HG02970 (cell line): ENCODE results near the gene TAC3.
"Not testable (repeated sequence)": the region's sequence is repeated elsewhere in the genome, so short reads cannot be mapped to it uniquely, and the experiment has no call there.

Experiments used
- ATAC-seq: cut with Tn5 transposase; IDR thresholded peaks from one replicate; pipeline ENCODE4 v1.9.1; 2021; ENCODE audit warnings: mild to moderate bottlenecking, moderate library complexity, moderate number of reproducible peaks; ENCODE audit not compliant: unreplicated experiment, low FRiP score

The TAC3 gene

DNA sequence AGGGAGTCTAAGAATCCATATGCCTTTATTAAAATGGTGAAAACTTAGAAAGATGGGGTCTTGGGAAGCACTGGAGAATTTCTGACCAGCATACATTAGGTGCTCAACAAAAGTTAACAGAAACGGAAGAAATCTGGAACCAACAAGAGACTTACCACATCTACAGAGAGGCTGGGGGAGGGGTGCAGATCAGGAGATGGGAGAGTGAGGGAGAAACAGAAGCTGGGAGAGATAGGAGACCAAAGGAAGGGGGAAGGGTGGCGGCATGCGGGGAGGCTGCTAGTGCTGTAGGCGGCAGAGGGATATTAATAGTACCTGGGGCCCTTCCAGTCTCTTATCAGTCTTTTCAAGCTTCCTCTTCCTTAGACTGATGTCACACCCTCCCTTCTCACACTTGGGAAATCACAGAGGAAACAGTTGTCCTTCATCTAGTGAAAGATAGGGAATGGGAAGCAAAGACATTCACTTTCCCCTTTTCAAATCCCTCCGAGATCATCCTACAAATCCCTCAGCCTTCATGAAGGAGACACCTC is 28.1 kb downstream of the TAC3 start:
- ATAC-seq = no peak

DNA sequence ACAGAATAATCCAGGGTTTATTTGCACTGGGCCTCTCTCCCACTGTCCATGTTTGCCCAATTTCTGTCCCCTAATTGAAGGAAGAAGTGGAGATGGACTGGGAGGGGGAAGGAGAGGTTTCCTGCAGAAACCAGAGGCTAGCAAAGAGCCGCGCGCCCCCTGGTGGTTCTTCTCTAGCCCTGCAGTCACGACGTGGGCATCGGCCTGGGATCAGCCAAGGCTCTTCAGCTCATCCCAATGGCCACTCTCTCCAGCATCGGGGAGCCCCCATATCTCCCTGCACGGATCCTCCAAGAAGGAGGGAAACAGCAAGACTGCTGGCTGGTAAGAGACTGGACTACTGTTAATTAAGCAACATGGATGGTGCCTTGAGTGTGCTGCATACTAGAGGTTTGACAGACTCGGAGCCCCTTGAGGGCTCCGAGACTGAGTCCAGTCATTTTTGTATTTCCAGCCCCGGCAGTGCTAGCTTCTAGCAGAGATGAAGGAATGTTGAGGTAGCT is 28.7 kb downstream of the TAC3 start:
- no peak for ATAC-seq

DNA sequence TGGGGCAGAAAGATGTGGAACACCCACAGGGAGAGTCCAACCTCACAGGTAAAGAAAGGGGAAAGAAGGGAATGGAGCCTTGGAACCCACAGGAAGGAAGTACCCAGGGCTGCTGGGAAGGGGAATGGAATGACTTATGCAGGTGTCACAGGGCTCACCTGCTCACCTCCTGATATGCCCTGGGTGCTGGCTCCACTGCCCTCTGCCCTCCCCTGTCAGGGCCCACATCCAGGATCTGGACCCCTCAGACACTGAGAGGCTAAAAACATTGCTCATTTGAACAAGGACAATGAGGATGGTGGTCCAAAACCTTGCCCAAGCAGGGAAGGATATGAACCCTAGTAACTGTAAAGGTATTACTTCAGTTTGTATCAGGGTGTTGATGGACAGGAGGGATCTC is 29.3 kb downstream of the TAC3 start:
- ATAC-seq = no peak

DNA sequence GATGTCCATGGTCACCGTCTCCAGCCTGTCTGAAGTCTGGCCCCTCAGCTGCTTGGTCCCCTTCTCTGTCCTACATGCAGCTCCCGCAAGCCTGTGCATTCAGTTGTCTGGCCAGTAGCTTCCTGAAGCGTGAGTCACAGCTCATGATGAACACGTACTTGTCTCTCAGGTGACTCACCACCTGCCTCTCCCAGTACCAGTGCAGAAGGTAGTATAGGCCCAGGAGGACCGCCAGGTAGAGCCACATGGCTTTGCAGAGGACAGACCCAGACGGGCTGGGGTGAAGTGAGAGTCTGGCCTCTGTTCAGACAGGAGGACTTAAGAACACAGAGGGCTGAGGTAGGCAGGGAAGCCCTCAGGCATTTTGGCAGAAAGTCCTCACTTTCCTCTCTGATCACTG is 30.6 kb downstream of the TAC3 start:
- not testable (repeated sequence) for ATAC-seq

DNA sequence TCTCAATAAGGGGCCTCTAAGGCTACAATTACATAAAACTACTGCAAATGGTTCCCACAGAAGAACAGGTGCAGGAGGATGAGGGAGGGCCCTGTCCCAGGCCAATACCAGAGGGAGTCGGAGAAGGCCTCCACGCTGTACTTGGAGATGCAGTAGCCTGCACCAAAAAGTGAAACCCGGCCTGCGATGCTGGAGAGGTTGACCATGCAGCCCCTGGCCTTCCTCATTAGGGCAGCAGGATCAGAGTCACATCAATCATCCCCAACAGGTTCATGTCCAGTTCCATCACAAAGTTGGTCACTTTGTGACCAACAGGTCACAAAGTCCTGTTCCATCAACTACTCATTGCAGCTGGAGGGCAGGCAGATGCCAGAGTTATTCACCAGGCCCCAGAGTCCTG is 32.9 kb downstream of the TAC3 start:
- ATAC-seq = no peak

DNA sequence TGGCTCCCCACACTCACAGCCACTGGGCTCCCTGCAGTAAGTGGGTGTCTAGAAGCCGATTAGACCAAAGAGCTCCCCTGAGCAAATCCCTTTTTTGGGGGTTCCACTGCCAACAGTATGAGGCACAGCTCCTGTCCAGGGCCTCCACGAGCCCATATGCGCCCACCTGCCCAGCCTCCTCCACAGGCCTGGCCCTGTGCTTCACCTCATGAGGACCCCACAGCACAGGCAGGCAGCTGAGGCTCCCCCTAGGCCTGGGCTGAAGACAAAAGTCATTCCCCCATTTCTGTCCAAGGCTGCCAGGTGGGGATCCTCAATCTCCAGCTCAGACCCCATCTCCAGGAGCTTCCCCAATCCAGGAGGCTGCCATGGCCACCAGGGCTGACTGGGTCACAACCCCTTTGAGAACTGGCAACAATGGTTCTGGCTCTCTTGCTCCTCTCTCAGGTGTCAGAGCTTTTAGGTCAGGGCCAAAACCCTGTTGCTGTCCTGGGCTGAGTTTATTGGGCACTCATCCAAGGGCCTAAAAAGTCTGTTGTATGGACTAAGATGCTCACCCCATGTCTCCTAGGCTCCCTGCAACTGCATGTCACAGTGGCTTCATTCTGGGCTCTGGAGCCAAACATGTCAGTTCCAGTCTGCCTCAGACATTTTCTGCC is 33.6 kb downstream of the TAC3 start:
- ATAC-seq = not testable (repeated sequence)

DNA sequence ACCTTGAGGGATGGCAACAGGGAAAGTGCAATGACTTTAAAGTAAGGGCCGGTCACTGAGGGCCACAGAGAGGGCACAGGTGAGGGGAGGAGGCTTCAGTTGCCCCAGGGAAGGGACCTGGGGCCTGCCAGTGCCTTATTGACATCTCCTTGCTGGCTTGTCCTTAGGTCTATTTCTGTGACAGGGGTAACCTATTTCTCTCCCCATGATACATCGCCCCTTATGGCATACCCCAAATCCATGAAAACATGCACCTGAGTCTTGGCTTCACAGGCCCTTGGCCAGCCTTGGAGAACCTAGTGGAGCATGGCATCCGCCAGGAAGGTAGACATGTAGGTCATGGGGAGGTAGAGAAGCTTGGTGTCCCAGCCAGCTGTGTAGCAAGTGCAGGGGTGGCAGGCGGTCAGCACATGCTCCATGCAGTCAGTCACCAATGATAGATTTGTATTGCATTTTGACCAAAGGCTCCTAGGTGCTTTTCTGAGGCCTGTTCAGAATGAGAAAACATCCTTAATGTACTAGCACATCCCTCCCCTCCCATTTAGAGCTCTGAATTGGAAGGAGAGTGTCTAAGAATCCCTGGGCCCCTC is 35.3 kb downstream of the TAC3 start:
- no peak for ATAC-seq

DNA sequence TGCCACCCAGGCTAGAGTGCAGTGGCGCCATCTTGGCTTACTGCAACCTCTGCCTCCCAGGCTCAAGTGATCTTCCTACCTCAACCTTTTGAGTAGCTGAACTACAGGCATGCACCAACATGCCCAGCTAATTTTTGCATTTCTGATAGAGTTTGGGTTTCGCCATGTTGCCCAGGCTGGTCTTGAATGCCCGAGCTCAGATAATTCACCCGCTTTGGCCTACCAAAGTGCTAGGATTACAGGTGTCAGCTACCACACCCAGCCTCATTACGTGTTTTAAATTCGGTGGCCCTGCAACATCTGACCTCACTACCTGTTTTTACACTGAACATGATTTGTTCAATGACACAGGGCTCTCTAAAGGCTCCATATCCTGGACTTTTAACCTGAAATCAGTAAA is 36.1 kb downstream of the TAC3 start:
- ATAC-seq = no peak

DNA sequence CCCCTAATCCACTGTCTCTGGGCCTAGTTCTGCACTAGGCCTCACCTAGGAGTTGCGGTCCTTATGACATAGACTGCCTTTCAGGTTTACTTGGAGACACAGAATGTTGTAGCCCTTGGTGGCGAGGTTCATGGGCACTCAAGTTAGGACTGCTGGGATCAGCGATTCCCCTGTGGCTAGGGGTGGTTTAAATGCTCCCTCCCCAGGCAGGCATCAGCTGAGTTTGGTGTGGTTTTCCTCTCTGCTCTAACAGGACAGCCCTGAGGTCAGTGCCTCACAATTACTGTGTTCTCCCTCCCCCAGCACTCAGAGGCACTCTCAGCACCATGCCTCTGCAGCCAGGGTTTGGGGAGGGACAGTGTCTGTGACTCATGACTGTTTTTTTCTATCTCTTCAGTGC is 36.7 kb downstream of the TAC3 start:
- ATAC-seq = no peak

DNA sequence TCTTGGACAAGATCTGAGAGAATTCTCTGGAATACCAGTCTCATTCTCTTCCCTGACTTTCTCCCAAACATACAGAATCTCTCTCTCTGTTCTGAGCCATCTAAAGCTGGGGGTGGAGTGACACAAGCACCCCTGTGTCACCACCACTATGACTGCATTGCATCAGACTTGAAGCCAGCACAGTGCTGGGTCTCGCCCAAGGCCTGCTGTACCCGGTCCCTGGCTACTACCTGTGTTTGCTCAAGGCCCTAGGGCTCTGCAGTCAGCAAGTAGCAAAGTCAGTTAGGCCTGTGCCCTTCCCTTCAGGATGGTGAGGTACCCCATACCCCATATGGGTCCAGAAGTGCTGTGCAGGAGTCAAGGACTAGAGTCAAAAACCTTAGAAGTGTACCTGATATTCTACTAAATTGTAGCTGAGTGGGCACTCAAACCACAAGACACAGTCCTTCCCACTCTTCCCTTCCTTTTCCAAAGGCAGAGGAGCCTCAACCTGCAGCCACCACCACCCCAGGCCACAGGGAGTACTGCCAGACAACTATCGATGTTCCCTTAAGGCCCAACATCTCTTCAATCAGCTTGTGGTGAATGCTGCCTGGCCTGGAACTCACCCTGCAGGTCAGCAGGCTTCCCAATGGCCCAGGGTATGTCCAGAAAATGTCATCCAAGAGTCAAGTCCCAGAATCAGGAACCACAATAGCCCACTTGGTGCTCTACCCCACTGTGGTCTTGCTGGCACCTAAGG is 37.8 kb downstream of the TAC3 start:
- ATAC-seq = no peak

DNA sequence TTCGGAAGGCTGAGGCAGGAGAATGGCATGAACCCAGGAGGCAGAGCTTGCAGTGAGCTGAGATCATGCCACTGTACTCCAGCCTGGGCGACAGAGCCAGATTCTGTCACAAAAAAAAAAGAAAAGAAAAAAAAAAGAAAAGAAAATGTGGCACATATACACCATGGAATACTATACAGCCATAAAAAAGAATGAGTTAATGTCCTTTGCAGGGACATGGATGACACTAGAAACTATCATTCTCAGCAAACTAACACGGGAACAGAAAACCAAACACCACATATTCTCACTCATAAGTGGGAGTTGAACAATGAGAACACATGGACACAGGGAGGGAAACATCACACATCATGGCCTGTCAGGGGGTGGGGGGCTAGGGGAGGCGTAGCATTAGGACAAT is 39.0 kb downstream of the TAC3 start:
- ATAC-seq = not testable (repeated sequence)

DNA sequence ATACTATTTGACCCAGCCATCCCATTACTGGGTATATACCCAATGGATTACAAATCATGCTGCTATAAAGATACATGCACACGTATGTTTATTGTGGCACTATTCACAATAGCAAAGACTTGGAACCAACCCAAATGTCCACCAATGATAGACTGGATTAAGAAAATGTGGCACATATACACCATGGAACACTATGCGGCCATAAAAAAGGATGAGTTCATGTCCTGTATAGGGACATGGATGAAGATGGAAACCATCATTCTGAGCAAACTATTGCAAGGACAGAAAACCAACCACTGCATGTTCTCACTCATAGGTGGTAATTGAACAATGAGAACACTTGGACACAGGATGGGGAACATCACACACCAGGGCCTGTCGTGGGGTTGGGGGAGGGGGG is 42.1 kb downstream of the TAC3 start:
- ATAC-seq = not testable (repeated sequence)

DNA sequence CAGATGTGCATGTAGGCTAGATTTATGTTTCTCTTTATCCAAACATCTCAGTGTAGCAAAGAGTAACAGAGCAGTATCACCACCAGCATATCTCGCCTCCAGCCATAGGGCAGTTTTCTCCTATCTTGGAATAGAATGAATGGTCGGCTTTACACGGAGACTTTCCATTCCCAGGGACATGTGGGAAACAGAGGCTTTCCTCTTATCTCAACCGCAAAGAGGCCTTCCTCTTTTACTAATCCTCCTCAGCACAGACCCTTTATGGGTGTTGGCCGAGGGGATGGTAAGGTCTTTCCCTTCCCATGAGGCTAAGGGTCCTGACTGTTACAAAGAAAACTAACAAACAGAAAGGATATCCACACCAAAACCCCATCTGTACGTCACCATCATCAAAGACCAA is 47.4 kb downstream of the TAC3 start:
- ATAC-seq = not testable (repeated sequence)

DNA sequence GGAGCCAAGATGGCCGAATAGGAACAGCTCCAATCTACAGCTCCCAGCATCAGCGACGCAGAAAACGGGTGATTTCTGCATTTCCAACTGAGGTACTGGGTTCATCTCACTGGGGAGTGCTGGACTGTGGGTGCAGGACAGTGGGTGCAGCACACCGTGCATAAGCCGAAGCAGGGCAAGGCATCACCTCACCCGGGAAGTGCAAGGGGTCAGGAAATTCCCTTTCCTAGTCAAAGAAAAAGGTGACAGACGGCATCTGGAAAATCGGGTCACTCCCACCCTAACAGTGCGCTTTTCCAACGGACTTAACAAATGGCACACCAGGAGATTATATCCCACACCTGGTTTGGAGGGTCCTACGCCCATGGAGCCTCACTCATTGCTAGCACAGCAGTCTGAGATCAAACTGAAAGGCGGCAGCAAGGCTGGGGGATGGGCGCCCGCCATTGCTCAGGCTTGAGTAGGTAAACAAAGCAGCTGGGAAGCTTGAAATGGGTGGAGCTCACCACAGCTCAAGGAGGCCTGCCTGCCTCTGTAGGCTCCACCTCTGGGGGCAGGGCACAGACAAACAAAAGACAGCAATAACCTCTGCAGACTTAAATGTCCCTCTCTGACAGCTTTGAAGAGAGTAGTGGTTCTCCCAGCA is 50.2 kb downstream of the TAC3 start:
- ATAC-seq = not testable (repeated sequence)

DNA sequence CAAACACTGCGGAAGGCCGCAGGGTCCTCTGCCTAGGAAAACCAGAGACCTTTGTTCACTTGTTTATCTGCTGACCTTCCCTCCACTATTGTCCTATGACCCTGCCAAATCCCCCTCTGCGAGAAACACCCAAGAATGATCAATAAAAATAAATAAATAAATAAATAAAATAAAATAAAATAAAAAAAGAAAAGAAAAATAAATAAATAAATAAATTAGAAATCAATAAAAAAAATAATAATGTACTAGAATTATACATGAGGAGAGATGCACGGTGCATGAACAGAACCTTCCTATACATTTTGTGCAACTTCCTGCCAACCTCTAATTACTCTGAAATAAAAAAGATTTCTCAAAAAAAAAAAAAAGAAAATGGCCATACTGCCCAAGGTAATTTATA is 51.2 kb downstream of the TAC3 start:
- not testable (repeated sequence) for ATAC-seq

DNA sequence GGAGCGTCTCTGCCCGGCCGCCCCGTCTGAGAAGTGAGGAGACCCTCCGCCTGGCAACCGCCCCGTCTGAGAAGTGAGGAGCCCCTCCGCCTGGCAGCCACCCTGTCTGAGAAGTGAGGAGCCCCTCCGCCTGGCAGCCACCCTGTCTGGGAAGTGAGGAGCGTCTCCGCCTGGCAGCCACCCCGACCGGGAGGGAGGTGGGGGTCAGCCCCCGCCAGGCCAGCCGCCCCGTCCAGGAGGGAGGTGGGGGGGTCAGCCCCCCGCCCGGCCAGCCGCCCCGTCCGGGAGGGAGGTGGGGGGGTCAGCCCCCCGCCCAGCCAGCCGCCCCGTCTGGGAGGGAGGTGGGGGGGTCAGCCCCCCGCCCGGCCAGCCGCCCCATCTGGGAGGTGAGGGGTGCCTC is 52.8 kb downstream of the TAC3 start:
- not testable (repeated sequence) for ATAC-seq

DNA sequence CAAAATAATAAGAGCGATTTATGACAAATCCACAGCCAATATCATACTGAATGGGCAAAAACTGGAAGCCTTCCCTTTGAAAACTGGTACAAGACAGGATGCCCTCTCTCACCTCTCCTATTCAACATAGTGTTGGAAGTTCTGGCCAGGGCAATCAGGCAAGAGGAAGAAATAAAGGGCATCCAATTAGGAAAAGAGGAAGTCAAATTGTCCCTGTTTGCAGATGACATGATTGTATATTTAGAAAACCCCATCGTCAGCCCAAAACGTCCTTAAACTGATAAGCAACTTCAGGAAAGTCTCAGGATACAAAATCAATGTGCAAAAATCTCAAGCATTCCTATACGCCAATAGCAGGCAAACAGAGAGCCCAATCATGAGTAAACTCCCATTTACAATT is 54.1 kb downstream of the TAC3 start:
- not testable (repeated sequence) for ATAC-seq
